Transverse colon (tissue), 4 donors: ENCODE data around the gene FOXO4. TPM values are rescaled to one million over a fixed set of nuclear protein-coding genes. Genes with fewer than 3 reads are reported as not detected.

Source experiments
- DNase-seq: peaks from one replicate; pipeline ENCODE4 v3.0.0-alpha.2; 2019
- H3K27ac ChIP-seq, 4 donors: fragments of 200-600 bp; sonication (generic); 2 replicates each; pipeline ENCODE4 v1.5.1; 2016 to 2018; ENCODE audit warnings: inconsistent platforms in 4 of 4
- H3K27me3 ChIP-seq: fragments of 200-600 bp; sonication (generic); 2 replicates; pipeline ENCODE4 v1.5.1; 2017; ENCODE audit warnings: inconsistent platforms
- H3K36me3 ChIP-seq, 4 donors: fragments of 200-600 bp; sonication (generic); 2 replicates each; pipeline ENCODE4 v1.5.1; 2017 to 2019; ENCODE audit warnings: inconsistent platforms in 4 of 4
- H3K4me1 ChIP-seq, 4 donors: fragments of 200-600 bp; sonication (generic); 2 replicates each; pipeline ENCODE4 v1.5.1; 2017 to 2020; ENCODE audit warnings: inconsistent platforms in 4 of 4
- H3K4me3 ChIP-seq, 4 donors: fragments of 200-600 bp; sonication (generic); 1 replicate in 1 of 4; 2 replicates in 3 of 4; pipeline versions ENCODE4 v1.5.1 to v1.6.1; 2017 to 2019; ENCODE audit warnings: inconsistent platforms in 4 of 4
- H3K9me3 ChIP-seq, 2 donors: fragments of 200-600 bp; sonication (generic); 2 replicates each; pipeline ENCODE4 v1.5.1; 2017 to 2019; ENCODE audit warnings: inconsistent platforms in 2 of 2
- CTCF ChIP-seq, 5 experiments: fragments of 200-600 bp in 3 of 5; fragments of 450-650 bp in 2 of 5; sonication (generic) in 3 of 5; IDR thresholded peaks; 1 replicate in 2 of 5; 2 replicates in 3 of 5; pipeline ENCODE4 v1.5.1; 2016 to 2017; ENCODE audit warnings: antibody characterized with exemption in 5 of 5, inconsistent platforms in 3 of 5, mild to moderate bottlenecking in 2 of 5, moderate library complexity in 1 of 5
- EP300 ChIP-seq: sonication (generic); formaldehyde crosslinking; IDR thresholded peaks from one replicate; pipeline ENCODE4 v1.6.1; 2017; ENCODE audit warnings: antibody characterized with exemption, low read depth
- POLR2A ChIP-seq: fragments of 450-650 bp; IDR thresholded peaks from one replicate; pipeline ENCODE4 v1.6.1; 2016; ENCODE audit warnings: antibody characterized with exemption, mild to moderate bottlenecking, moderate library complexity
- POLR2AphosphoS5 ChIP-seq, 3 donors: sonication (generic); formaldehyde crosslinking; IDR thresholded peaks; one replicate each; pipeline ENCODE4 v1.6.1; 2016; ENCODE audit warnings: antibody characterized with exemption in 3 of 3
- WGBS, 2 donors: methylation state at CpG; one replicate each; pipeline ENCODE4 v1.1.5; 2018; ENCODE audit warnings: low coverage in 1 of 2; 5-methylcytosine and 5-hydroxymethylcytosine counted together
- in situ Hi-C, 4 donors: fragments of 200-750 bp; cut with MboI; loops; one replicate each; pipeline versions ENCODE4 v1.15.0 to v1.15.1; 2017; ENCODE audit warnings: low sequenced_read_pairs in 3 of 4, low pct_ligation_motif_present in 1 of 4, low pct_unique_long_range_greater_than_20kb in 1 of 4
- intact Hi-C: fragments of 100-400 bp; cut with DNase I; formaldehyde crosslinking; loops from one replicate; pipeline ENCODE4 v1.15.1; 2023; ENCODE audit warnings: low total_unique reads
- total RNA-seq, 4 donors: library from RNA; depleted of rRNA; stranded (reverse); fragments of >200 nt; gene quantifications; one replicate each; pipeline ENCODE4 v1.1.0, GENCODE V29; 2016

Gene FOXO4
- total RNA-seq, 4 donors from 2014 or later = 23.3 to 152 (median 35.4) TPM

GRCh38 chrX:71103110-71103983 is 7.7 kb downstream of the FOXO4 start:
- in situ Hi-C loops (no loop called here), intact Hi-C loops (no loop called here)
- no peak overlapping the region for H3K4me3 ChIP-seq
- H3K9me3 ChIP-seq = no peaks in the 10 kb centered on the region
- peaks cover 7 to 12% (median 9%) of the 10 kb centered on the region in 4 donors for H3K4me1 ChIP-seq
- peak overlapping the region; percentile 31 to 65 (median 45) for H3K27ac ChIP-seq
- DNase-seq = peak; percentile 53
- H3K36me3 ChIP-seq = no peaks in the 10 kb centered on the region
- TF ChIP-seq EP300 = no peak
- no peak for TF ChIP-seq CTCF (IDR thresholded peaks at IDR 0.05)
- no peak for TF ChIP-seq POLR2AphosphoS5 (IDR thresholded peaks at IDR 0.05)
- TF ChIP-seq POLR2A = no peak
- no peaks in the 10 kb centered on the region for H3K27me3 ChIP-seq
- WGBS, 2 donors = 17 to 41% methylated on average over 1 to 9 of the region's 10 CpGs

GRCh38 chrX:71105628-71106027 is 10.0 kb downstream of the FOXO4 start:
- peaks cover 7 to 12% (median 8%) of the 10 kb centered on the region in 4 donors for H3K4me1 ChIP-seq
- in situ Hi-C loops = no loop called here
- no peaks in the 10 kb centered on the region for H3K27me3 ChIP-seq
- no peak overlapping the region for H3K4me3 ChIP-seq
- DNase-seq = no peak
- no peak overlapping the region for H3K27ac ChIP-seq
- H3K36me3 ChIP-seq = no peaks in the 10 kb centered on the region
- TF ChIP-seq EP300 (no peak), CTCF (IDR thresholded peaks at IDR 0.05) (no peak), POLR2AphosphoS5 (IDR thresholded peaks at IDR 0.05) (no peak), POLR2A (no peak)
- WGBS, 2 donors = 97 to 100% methylated on average over 2 to 3 of the region's 3 CpGs
- no peaks in the 10 kb centered on the region for H3K9me3 ChIP-seq
- intact Hi-C loops = no loop called here

- intact Hi-C loops = no loop called here
- WGBS, 2 donors = 79% methylated on average over 1 of the region's 1 CpG; no CpG with 5 or more reads in 1 of the 2 donors
- in situ Hi-C loops = no loop called here
- DNase-seq = no peak
- H3K36me3 ChIP-seq = no peaks in the 10 kb centered on the region
- H3K4me1 ChIP-seq = peaks cover 7 to 12% (median 8%) of the 10 kb centered on the region in 4 donors
- H3K27me3 ChIP-seq = no peaks in the 10 kb centered on the region
- TF ChIP-seq POLR2AphosphoS5 (IDR thresholded peaks at IDR 0.05) (no peak), CTCF (IDR thresholded peaks at IDR 0.05) (no peak), EP300 (no peak), POLR2A (no peak)
- no peak within 1 kb of the TSS for H3K4me3 ChIP-seq
- H3K27ac ChIP-seq = no peak within 1 kb of the TSS
- H3K9me3 ChIP-seq = no peaks in the 10 kb centered on the region
Measured at GRCh38 chrX:71106427-71106826, 10.8 kb downstream of the FOXO4 start, which contains the start of gene CXorf65. TSS of gene CXorf65 (minus strand) at chrX:71106740. CDS start at chrX:71106556, 184 bp downstream.

GRCh38 chrX:71107245-71107644 is 11.6 kb downstream of the FOXO4 start:
- TF ChIP-seq EP300 (no peak), CTCF (IDR thresholded peaks at IDR 0.05) (no peak), POLR2A (no peak), POLR2AphosphoS5 (IDR thresholded peaks at IDR 0.05) (no peak)
- H3K36me3 ChIP-seq = no peaks in the 10 kb centered on the region
- DNase-seq = no peak
- WGBS, 2 donors = 77 to 90% methylated on average over 2 to 4 of the region's 4 CpGs
- intact Hi-C loops = no loop called here
- H3K4me3 ChIP-seq = no peak overlapping the region
- H3K9me3 ChIP-seq = no peaks in the 10 kb centered on the region
- in situ Hi-C loops = no loop called here
- no peak overlapping the region for H3K27ac ChIP-seq
- no peaks in the 10 kb centered on the region for H3K27me3 ChIP-seq
- peaks cover 7 to 12% (median 8%) of the 10 kb centered on the region in 4 donors for H3K4me1 ChIP-seq
